ENCODE results near the gene LRIG1.

The LRIG1 gene

GRCh38 chr3:66367979-66368378 is 132.8 kb downstream of the LRIG1 start:
- H3K27ac ChIP-seq (replicated peaks), result no peak overlapping the region
- DNase-seq (ENCODE audit: low read depth in 1 of 2, low spot score in 1 of 2), result no peak
- H3K27me3 ChIP-seq (ENCODE audit: insufficient read depth, poor library complexity, severe bottlenecking), result no peaks in the 10 kb centered on the region
- H3K4me3 ChIP-seq (replicated peaks; ENCODE audit: insufficient read depth, low read length), result no peak overlapping the region
- no peak for TF ChIP-seq GABPA (IDR thresholded peaks at IDR 0.05; ENCODE audit: low read depth)

GRCh38 chr3:66366747-66367146 is 134.1 kb downstream of the LRIG1 start:
- H3K4me3 ChIP-seq (replicated peaks; ENCODE audit: insufficient read depth, low read length), result no peak overlapping the region

GRCh38 chr3:66365080-66365479 is 135.7 kb downstream of the LRIG1 start:
- DNase-seq (ENCODE audit: low read depth in 1 of 2, low spot score in 1 of 2), result no peak
- Histone ChIP-seq H3K27ac (replicated peaks) (no peak overlapping the region), H3K27me3 (ENCODE audit: insufficient read depth, poor library complexity, severe bottlenecking) (no peaks in the 10 kb centered on the region), H3K4me3 (replicated peaks; ENCODE audit: insufficient read depth, low read length) (no peak overlapping the region)
- no peak for TF ChIP-seq GABPA (IDR thresholded peaks at IDR 0.05; ENCODE audit: low read depth)
- no peak for TF ChIP-seq CTCF (IDR thresholded peaks at IDR 0.05; ENCODE audit: insufficient read depth, low read length)
- TF ChIP-seq SPI1 (IDR thresholded peaks at IDR 0.05; ENCODE audit: borderline replicate concordance, low read depth), result no peak
- no peak for TF ChIP-seq REST (IDR thresholded peaks at IDR 0.05; ENCODE audit: insufficient replicate concordance, low read depth)
- no peak for TF ChIP-seq POLR2AphosphoS5 (IDR thresholded peaks at IDR 0.05; ENCODE audit: low read depth)

More at GRCh38 chr3:66366747-66367146, 134.1 kb downstream of the LRIG1 start:
- DNase-seq (ENCODE audit: low read depth in 1 of 2, low spot score in 1 of 2), result no peak
- no peaks in the 10 kb centered on the region for H3K27me3 ChIP-seq (ENCODE audit: insufficient read depth, poor library complexity, severe bottlenecking)
- TF ChIP-seq CTCF (IDR thresholded peaks at IDR 0.05; ENCODE audit: insufficient read depth, low read length) (no peak), REST (IDR thresholded peaks at IDR 0.05; ENCODE audit: insufficient replicate concordance, low read depth) (no peak), SPI1 (IDR thresholded peaks at IDR 0.05; ENCODE audit: borderline replicate concordance, low read depth) (no peak), POLR2AphosphoS5 (IDR thresholded peaks at IDR 0.05; ENCODE audit: low read depth) (no peak), GABPA (IDR thresholded peaks at IDR 0.05; ENCODE audit: low read depth) (no peak)
- no peak overlapping the region for H3K27ac ChIP-seq (replicated peaks)

GRCh38 chr3:66363148-66363547 is 137.7 kb downstream of the LRIG1 start:
- TF ChIP-seq GABPA (IDR thresholded peaks at IDR 0.05; ENCODE audit: low read depth), result no peak
- no peak for TF ChIP-seq REST (IDR thresholded peaks at IDR 0.05; ENCODE audit: insufficient replicate concordance, low read depth)
- TF ChIP-seq SPI1 (IDR thresholded peaks at IDR 0.05; ENCODE audit: borderline replicate concordance, low read depth), result no peak
- no peak for TF ChIP-seq POLR2AphosphoS5 (IDR thresholded peaks at IDR 0.05; ENCODE audit: low read depth)
- no peak for TF ChIP-seq CTCF (IDR thresholded peaks at IDR 0.05; ENCODE audit: insufficient read depth, low read length)
- Histone ChIP-seq H3K27me3 (ENCODE audit: insufficient read depth, poor library complexity, severe bottlenecking) (no peaks in the 10 kb centered on the region), H3K27ac (replicated peaks) (no peak overlapping the region), H3K4me3 (replicated peaks; ENCODE audit: insufficient read depth, low read length) (no peak overlapping the region)
- DNase-seq (ENCODE audit: low read depth in 1 of 2, low spot score in 1 of 2), result no peak
